ENCODE measurements around the gene ALKBH8.
"Not testable (repeated sequence)": the region's sequence is repeated elsewhere in the genome, so short reads cannot be mapped to it uniquely, and the experiment has no call there.

The ALKBH8 gene

DNA sequence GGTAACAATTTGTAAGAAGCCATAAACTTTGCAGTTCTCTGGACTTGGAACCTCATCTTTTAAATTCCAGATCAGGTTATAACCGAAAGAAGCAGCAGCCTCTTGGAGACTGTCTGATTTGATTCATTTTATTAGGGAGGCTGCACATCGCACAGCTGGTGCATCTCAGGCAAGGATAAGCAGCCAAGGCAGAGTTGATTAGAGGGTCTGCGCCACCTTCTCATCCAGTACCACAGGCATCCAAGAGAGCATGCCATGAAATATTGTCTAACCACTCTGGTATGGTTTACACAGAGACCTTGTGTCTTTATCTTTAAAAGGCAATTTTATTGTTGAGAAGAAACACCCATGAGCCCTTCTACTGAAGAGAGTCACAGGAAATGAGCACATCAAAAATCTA, 91.7 kb downstream of the ALKBH8 start:
- TF ChIP-seq, protein P1, sequence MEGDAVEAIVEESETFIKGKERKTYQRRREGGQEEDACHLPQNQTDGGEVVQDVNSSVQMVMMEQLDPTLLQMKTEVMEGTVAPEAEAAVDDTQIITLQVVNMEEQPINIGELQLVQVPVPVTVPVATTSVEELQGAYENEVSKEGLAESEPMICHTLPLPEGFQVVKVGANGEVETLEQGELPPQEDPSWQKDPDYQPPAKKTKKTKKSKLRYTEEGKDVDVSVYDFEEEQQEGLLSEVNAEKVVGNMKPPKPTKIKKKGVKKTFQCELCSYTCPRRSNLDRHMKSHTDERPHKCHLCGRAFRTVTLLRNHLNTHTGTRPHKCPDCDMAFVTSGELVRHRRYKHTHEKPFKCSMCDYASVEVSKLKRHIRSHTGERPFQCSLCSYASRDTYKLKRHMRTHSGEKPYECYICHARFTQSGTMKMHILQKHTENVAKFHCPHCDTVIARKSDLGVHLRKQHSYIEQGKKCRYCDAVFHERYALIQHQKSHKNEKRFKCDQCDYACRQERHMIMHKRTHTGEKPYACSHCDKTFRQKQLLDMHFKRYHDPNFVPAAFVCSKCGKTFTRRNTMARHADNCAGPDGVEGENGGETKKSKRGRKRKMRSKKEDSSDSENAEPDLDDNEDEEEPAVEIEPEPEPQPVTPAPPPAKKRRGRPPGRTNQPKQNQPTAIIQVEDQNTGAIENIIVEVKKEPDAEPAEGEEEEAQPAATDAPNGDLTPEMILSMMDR (IDR thresholded peaks at IDR 0.05; ENCODE audit: extremely low read depth, missing control alignments), result no peak

DNA sequence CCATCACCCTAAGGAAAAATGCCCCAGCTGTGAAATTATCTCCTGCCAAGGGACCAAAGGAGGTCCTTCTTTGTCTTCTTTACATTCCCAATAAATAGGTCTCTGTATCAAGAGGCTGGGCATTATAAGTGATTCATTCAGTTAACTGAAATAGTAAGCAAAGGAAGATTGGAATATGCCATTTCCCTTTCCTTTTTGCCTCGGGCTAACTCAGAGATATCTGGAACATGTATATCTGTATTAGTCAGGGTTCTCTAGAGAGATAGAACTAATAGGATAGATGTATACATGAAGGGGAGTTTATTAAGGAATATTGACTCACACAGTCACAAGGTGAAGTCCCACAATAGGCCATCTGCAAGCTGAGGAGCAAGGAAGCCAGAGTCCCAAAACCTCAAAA, 92.6 kb downstream of the ALKBH8 start:
- TF ChIP-seq, protein P1 (IDR thresholded peaks at IDR 0.05; ENCODE audit: extremely low read depth, missing control alignments), result no peak
- no peak for DNase-seq (ENCODE audit: low spot score)

More for the DNA sequence above, 91.7 kb downstream of the ALKBH8 start:
- no peak for DNase-seq (ENCODE audit: low spot score)

DNA sequence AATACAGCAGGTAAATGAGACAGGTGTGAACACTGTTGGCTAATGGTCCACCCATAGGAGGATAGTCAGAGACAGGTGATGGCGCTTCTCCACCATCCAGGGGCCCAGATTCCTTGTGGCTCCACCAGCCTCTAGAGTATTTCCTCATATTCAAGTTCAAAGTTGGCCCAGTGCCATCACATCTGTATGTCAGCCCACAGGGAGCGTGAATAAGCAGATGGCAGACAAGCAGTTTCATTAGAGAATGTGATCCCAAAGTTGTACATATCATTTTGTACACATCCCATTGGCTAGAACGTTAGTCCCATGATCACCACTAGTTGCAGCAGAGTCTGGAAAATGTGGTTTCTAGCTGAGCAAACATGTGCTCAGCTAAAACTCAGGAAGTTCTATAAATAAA, 96.9 kb downstream of the ALKBH8 start:
- DNase-seq (ENCODE audit: low spot score), result no peak
- TF ChIP-seq, protein P1 (IDR thresholded peaks at IDR 0.05; ENCODE audit: extremely low read depth, missing control alignments), result no peak

DNA sequence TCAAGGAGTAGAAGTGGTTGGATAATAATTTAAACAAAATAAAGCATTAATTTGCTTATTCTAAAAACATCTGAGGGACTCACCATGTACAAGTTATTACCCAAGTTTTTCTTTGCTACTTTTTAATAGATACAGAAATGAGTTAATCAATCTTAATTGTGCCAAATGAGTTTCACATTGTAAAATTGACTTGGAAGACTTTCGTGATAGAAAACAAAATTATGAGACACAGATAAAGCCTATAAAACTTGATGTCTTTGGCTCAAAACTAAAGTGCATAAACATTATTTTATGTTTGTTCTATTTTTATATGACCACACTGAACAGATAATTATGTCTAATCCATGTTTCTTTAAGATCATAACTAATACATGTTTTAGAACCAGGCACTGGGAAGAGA, 97.8 kb downstream of the ALKBH8 start:
- DNase-seq (ENCODE audit: low spot score), result no peak
- TF ChIP-seq, protein P1 (IDR thresholded peaks at IDR 0.05; ENCODE audit: extremely low read depth, missing control alignments), result no peak

DNA sequence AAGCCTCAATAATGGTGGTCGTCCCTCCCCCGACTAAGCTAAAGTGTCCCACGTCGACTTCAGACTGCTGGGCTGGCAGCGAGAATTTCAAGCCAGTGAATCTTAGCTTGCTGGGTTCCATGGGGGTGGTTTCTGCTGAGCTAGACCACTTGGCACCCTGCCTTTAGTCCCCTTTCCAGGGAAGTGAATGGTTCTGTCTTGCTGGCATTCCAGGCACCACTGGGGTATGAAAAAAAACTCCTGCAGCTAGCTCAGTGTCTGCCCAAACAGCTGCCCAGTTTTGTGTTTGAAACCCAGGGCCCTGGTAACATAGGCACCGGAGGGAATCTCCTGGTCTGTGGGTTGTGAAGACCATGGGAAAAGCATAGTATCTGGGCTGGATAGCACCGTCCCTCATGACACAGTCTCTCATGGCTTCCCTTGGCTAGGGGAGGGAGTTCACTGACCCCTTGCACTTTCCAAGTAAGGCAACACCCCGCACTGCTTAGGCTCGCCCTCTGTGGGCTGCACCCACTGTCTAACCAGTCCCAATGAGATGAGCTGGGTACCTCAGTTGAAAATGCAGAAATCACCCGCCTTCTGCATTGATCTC, 99.2 kb downstream of the ALKBH8 start:
- not testable (repeated sequence) for DNase-seq (ENCODE audit: low spot score)

DNA sequence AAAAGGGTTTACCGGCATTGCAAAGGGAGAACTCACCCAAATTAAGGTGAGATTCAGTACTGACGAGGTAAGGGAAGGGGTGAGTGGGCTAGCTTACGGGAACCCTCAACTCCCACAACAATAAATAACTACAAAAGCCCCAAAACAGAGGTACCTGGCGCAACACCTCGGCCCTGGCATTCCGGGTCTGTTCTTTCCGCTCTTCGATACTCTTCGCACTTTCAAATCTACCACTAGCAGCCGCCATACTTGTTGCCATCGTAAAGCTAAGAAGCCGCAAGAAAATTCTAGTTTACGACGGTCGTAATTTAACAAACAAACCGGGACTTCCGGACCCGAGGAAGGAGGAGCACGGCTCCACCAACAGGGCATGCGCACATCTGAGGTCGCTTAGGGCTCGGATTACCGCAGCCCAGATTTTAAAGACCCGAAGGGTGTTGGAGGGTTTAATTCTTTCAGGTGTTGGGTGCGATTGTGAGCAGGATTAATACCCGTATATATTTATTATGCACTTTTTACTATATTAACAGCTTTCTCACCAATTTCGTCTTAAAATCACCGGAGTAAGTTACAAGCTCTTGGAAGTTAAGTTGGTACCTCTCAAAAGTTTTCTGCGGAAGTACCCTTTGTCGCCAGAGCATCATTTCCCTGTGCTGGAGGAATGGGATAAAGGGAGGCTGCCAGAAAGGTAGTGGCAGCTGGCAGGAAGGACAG, 107.8 kb downstream of the ALKBH8 start, which contains the start of gene CWF19L2:
TSS of gene CWF19L2 (minus strand) at position 268 of the 714 bp plus-strand sequence. CDS start at position 259, 9 bp downstream.
- TF ChIP-seq, protein P1 (IDR thresholded peaks at IDR 0.05; ENCODE audit: extremely low read depth, missing control alignments), result no peak
- DNase-seq (ENCODE audit: low spot score), result peak; percentile 88

DNA sequence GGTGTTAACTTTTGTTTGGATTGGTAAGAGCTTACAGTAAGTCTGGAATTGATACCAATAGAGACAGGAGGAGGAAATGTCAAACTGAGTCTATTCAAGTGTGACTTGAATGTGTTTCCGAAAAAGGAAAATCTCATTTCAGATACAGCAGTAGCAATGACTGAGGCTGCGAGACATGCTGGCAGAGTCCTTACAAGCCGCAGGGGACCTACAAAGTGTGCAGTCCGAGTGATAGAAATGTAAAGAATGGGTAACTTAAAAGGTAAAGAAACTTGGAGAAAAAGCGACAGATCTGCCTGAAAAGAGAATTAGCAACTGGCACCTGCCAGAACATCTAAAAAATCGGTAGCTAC, 108.4 kb downstream of the ALKBH8 start:
- peak; percentile 8 for DNase-seq (ENCODE audit: low spot score)
- TF ChIP-seq, protein P1 (IDR thresholded peaks at IDR 0.05; ENCODE audit: extremely low read depth, missing control alignments), result no peak

All from GM20000 (cell line).